ENCODE data around the gene MSX2.

The MSX2 gene

DNA sequence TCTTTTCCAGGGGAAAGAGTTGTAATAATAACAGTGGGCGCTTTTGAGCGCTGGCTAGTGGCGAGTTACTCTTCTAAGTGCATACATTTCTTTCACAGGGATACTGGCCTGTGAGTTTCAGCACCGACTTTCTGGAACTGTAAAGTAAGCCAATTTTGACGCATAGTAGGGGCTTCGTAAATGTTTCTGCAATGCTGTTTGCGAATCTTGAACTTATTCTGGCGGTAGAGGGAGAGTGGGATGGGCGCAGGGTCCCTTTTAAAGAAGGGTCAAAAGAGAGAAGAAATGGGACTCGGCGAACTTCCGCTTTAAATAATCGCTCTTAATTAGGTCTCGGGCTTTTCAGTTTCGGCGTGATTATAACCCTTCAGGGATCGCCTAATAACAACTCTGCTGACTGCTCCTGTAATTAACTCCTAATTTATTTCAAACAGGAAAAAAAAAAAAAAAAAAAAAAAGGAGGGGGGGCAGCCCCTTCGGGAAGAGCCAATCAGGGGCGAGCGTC is 351 bp upstream of the MSX2 start:
- Mint-ChIP-seq H3K36me3 (ENCODE audit: low read depth) (peaks cover 9% of the 10 kb centered on the region), H3K27ac (peak overlapping the region; percentile 79), H3K9me3 (no peaks in the 10 kb centered on the region), H3K4me3 (peak overlapping the region; percentile 87), H3K4me1 (peaks cover 84% of the 10 kb centered on the region), H3K27me3 (ENCODE audit: low read depth, poor library complexity) (peaks cover 81% of the 10 kb centered on the region)
- DNase-seq = no peak
- TF ChIP-seq, protein P1, sequence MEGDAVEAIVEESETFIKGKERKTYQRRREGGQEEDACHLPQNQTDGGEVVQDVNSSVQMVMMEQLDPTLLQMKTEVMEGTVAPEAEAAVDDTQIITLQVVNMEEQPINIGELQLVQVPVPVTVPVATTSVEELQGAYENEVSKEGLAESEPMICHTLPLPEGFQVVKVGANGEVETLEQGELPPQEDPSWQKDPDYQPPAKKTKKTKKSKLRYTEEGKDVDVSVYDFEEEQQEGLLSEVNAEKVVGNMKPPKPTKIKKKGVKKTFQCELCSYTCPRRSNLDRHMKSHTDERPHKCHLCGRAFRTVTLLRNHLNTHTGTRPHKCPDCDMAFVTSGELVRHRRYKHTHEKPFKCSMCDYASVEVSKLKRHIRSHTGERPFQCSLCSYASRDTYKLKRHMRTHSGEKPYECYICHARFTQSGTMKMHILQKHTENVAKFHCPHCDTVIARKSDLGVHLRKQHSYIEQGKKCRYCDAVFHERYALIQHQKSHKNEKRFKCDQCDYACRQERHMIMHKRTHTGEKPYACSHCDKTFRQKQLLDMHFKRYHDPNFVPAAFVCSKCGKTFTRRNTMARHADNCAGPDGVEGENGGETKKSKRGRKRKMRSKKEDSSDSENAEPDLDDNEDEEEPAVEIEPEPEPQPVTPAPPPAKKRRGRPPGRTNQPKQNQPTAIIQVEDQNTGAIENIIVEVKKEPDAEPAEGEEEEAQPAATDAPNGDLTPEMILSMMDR (IDR thresholded peaks at IDR 0.05) = no peak

GRCh38 chr5:174725261-174725990 is 1.0 kb downstream of the MSX2 start:
- Mint-ChIP-seq H3K9me3 (no peaks in the 10 kb centered on the region), H3K27ac (no peak overlapping the region), H3K4me3 (peak overlapping the region; percentile 87), H3K36me3 (ENCODE audit: low read depth) (peaks cover 22% of the 10 kb centered on the region), H3K4me1 (peaks cover 84% of the 10 kb centered on the region), H3K27me3 (ENCODE audit: low read depth, poor library complexity) (peaks cover 82% of the 10 kb centered on the region)
- no peak for DNase-seq
- TF ChIP-seq, protein P1 (IDR thresholded peaks at IDR 0.05) = no peak

DNA sequence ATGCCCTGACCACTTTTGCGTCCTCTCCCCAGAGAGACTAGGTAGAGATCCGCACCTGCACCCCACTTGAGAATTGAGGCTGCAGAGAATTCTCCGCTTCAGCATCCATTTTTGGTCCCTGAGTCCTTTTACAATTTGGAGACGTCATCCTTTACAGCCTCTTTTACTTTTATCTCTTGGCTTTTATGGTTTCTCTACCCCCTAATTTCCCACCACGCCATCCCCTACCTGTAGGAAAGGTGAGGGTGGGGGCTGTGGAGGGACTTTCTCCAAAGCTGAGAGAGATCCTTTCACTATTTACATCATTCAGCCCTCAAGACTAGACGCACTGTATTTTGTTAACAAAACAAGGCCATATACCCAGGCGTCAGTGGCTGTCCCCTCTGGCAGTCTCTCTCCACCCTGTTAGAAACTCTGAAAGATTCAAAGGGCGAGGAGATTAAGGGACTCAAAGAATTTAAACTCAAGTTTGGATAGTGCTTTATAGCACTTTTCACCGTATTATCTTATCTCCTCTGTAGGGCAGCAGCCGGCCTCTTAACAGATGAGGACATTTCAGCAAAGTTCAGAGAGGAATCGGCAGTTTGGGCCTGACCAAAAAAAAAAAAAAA is 1.7 kb downstream of the MSX2 start:
- Mint-ChIP-seq H3K9me3 (no peaks in the 10 kb centered on the region), H3K27ac (no peak overlapping the region), H3K27me3 (ENCODE audit: low read depth, poor library complexity) (peaks cover 89% of the 10 kb centered on the region), H3K4me1 (peaks cover 87% of the 10 kb centered on the region), H3K36me3 (ENCODE audit: low read depth) (peaks cover 23% of the 10 kb centered on the region), H3K4me3 (peak overlapping the region; percentile 87)
- TF ChIP-seq, protein P1 (IDR thresholded peaks at IDR 0.05) = no peak
- DNase-seq = no peak

GRCh38 chr5:174726916-174727793 is 2.8 kb downstream of the MSX2 start:
- no peak for DNase-seq
- H3K4me3 Mint-ChIP-seq = peak overlapping the region; percentile 87
- H3K4me1 Mint-ChIP-seq = peaks cover 84% of the 10 kb centered on the region
- H3K27me3 Mint-ChIP-seq (ENCODE audit: low read depth, poor library complexity) = peaks cover 89% of the 10 kb centered on the region
- no peaks in the 10 kb centered on the region for H3K9me3 Mint-ChIP-seq
- TF ChIP-seq, protein P1 (IDR thresholded peaks at IDR 0.05) = no peak
- peaks cover 23% of the 10 kb centered on the region for H3K36me3 Mint-ChIP-seq (ENCODE audit: low read depth)
- no peak overlapping the region for H3K27ac Mint-ChIP-seq

- H3K4me3 Mint-ChIP-seq = peak overlapping the region; percentile 87
- DNase-seq = no peak
Measured at GRCh38 chr5:174727794-174728680, 3.7 kb downstream of the MSX2 start.

More at GRCh38 chr5:174727794-174728680, 3.7 kb downstream of the MSX2 start:
- Mint-ChIP-seq H3K27me3 (ENCODE audit: low read depth, poor library complexity) (peaks cover 89% of the 10 kb centered on the region), H3K27ac (no peak overlapping the region), H3K36me3 (ENCODE audit: low read depth) (peaks cover 23% of the 10 kb centered on the region), H3K9me3 (no peaks in the 10 kb centered on the region), H3K4me1 (peaks cover 84% of the 10 kb centered on the region)
- TF ChIP-seq, protein P1 (IDR thresholded peaks at IDR 0.05) = no peak

Measured in nephron progenitor cell (in vitro differentiated cells).